LNCAP (cell line): ENCODE results near the gene CFAP68.

Experiments used
- TF ChIP-seq, protein P1 (sequence below): fragments of 450-650 bp; IDR thresholded peaks from 2 replicates; pipeline ENCODE4 v1.5.1; 2017; ENCODE audit warnings: mild to moderate bottlenecking

CFAP68 gene

DNA sequence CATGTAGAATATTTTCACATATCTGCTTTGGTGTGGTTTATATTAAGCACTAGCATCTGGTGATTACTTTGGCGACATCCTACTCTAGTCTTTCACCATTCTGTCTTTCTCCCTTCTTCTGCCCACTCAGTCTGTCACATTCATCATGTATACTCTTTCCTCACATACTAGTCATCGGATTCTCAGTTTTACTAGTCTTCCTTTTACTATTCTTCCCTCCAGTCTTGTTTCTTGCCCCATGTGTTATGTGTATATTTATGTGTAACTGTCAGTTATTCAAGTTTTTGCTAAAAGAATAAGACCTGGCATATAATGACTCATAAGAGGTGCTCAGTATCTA, 53.2 kb downstream of the CFAP68 start:
- TF ChIP-seq, protein P1, sequence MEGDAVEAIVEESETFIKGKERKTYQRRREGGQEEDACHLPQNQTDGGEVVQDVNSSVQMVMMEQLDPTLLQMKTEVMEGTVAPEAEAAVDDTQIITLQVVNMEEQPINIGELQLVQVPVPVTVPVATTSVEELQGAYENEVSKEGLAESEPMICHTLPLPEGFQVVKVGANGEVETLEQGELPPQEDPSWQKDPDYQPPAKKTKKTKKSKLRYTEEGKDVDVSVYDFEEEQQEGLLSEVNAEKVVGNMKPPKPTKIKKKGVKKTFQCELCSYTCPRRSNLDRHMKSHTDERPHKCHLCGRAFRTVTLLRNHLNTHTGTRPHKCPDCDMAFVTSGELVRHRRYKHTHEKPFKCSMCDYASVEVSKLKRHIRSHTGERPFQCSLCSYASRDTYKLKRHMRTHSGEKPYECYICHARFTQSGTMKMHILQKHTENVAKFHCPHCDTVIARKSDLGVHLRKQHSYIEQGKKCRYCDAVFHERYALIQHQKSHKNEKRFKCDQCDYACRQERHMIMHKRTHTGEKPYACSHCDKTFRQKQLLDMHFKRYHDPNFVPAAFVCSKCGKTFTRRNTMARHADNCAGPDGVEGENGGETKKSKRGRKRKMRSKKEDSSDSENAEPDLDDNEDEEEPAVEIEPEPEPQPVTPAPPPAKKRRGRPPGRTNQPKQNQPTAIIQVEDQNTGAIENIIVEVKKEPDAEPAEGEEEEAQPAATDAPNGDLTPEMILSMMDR: no peak

DNA sequence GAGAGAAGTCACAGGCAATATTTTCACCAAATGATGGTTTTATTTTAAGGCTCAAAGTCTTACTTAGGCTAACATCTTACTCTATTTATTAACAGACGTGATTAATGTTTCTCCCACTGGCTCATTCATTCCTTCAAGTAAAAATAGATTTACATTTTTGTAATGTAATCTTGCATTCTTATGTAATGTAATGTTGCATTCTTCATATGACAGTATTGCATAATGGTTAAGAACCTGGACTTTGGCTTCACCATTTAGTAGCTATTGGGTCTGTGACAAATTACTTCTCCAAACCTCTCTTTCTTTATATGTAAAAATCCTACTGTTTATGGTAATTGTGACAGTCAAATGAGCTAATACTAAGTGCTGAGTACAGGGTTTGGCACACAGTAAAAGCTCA, 54.5 kb downstream of the CFAP68 start:
- TF ChIP-seq, protein P1: no peak

DNA sequence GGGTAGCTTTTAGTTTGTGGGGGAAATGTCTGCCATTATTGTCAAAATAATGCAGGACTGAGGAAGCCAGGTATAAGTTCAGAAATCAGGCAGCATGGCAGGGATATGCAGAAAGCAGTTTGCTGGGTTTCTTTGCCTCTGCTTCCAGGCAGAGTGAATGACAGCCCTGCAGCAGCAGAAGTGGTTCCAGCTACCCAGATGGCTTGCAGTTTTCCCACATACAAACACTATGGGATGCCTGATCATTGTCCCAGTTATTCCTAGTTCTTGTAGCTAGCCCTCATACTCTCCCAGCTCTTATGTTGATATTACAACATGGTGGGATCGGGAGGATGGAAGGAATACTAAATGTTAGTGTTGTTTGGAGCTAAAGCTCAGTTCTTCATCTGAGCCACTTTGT, 55.0 kb downstream of the CFAP68 start:
- TF ChIP-seq, protein P1: no peak
